Body of pancreas (tissue), 4 donors: ENCODE results near the gene PTH1R. TPM values are rescaled to one million over a fixed set of nuclear protein-coding genes. Genes with fewer than 3 reads are reported as not detected.
A peak's percentile ranks its signal among the peaks of the same experiment; 100 is the strongest.

Experiments used
- ATAC-seq: fragments of 150-250 bp; one replicate; pipeline ENCODE4 v1.9.1; 2016
- DNase-seq, 4 donors: peaks; one replicate each; pipeline ENCODE4 v3.0.0-alpha.2; 2019
- H3K27ac ChIP-seq, 4 donors: fragments of 200-600 bp; sonication (generic); 1 replicate in 3 of 4; 2 replicates in 1 of 4; pipeline versions ENCODE4 v1.5.1 to v1.6.1; 2016 to 2019; ENCODE audit warnings: mild to moderate bottlenecking in 1 of 4, mixed read lengths in 1 of 4, moderate library complexity in 1 of 4
- H3K27me3 ChIP-seq, 2 donors: fragments of 200-600 bp; sonication (generic); one replicate each; pipeline ENCODE4 v1.6.0; 2016; ENCODE audit warnings: mild to moderate bottlenecking in 1 of 2
- H3K36me3 ChIP-seq, 2 donors: fragments of 200-600 bp; sonication (generic); replicated peaks in 1 of 2; 2 replicates each; pipeline ENCODE4 v1.5.1; 2016; ENCODE audit warnings: low read depth in 2 of 2; ENCODE audit not compliant: insufficient read depth in 1 of 2
- H3K4me1 ChIP-seq: fragments of 200-600 bp; sonication (generic); one replicate; pipeline ENCODE4 v1.6.0; 2016
- H3K4me3 ChIP-seq, 2 donors: fragments of 200-600 bp; sonication (generic); 1 replicate in 1 of 2; 2 replicates in 1 of 2; pipeline ENCODE4 v1.5.1; 2016 to 2019
- H3K9me3 ChIP-seq, 3 donors: fragments of 200-600 bp; sonication (generic); 1 replicate in 2 of 3; 2 replicates in 1 of 3; pipeline ENCODE4 v1.5.1; 2016
- POLR2A ChIP-seq, 3 donors: fragments of 450-650 bp; IDR thresholded peaks; one replicate each; pipeline ENCODE4 v1.6.1; 2016; ENCODE audit warnings: antibody characterized with exemption in 3 of 3, mild to moderate bottlenecking in 2 of 3
- WGBS, 2 donors: methylation state at CpG; one replicate each; pipeline ENCODE4 v1.1.5; 2017; 5-methylcytosine and 5-hydroxymethylcytosine counted together
- intact Hi-C: fragments of 100-400 bp; cut with DNase I; formaldehyde crosslinking; loops from one replicate; pipeline ENCODE4 v1.15.1; 2023
- total RNA-seq, 2 donors: library from RNA; depleted of rRNA; stranded (reverse); fragments of >200 nt; gene quantifications; one replicate each; pipeline ENCODE4 v1.1.0, GENCODE V29; 2016
- TF ChIP-seq, protein P1 (sequence below), 7 experiments: fragments of 450-650 bp in 4 of 7; fragments of 200-600 bp in 3 of 7; sonication (generic) in 3 of 7; IDR thresholded peaks; one replicate each; pipeline ENCODE4 v1.5.1; 2016 to 2019; ENCODE audit warnings: antibody characterized with exemption in 7 of 7

PTH1R gene
- total RNA-seq, 2 donors from 2014 or later, result 1.8 to 8.2 TPM

- H3K27me3 ChIP-seq, result no peaks in the 10 kb centered on the region
- TF ChIP-seq, protein P1, sequence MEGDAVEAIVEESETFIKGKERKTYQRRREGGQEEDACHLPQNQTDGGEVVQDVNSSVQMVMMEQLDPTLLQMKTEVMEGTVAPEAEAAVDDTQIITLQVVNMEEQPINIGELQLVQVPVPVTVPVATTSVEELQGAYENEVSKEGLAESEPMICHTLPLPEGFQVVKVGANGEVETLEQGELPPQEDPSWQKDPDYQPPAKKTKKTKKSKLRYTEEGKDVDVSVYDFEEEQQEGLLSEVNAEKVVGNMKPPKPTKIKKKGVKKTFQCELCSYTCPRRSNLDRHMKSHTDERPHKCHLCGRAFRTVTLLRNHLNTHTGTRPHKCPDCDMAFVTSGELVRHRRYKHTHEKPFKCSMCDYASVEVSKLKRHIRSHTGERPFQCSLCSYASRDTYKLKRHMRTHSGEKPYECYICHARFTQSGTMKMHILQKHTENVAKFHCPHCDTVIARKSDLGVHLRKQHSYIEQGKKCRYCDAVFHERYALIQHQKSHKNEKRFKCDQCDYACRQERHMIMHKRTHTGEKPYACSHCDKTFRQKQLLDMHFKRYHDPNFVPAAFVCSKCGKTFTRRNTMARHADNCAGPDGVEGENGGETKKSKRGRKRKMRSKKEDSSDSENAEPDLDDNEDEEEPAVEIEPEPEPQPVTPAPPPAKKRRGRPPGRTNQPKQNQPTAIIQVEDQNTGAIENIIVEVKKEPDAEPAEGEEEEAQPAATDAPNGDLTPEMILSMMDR (IDR thresholded peaks at IDR 0.05), result no peak
- no peak for TF ChIP-seq POLR2A (IDR thresholded peaks at IDR 0.05)
- no peak for DNase-seq
- WGBS, 2 donors, result 93 to 95% methylated on average over 49 to 59 of the region's 65 CpGs
- intact Hi-C loops, result no loop called here
- H3K4me1 ChIP-seq, result peaks cover 6% of the 10 kb centered on the region
- H3K27ac ChIP-seq, result no peak overlapping the region
- ATAC-seq, result no peak
- H3K4me3 ChIP-seq, result no peak overlapping the region
- H3K36me3 ChIP-seq, result no peaks in the 10 kb centered on the region
- H3K9me3 ChIP-seq, result no peaks in the 10 kb centered on the region
Measured at GRCh38 chr3:46833346-46834300, 43.9 kb upstream of the PTH1R start.

GRCh38 chr3:46835054-46835453 is 42.5 kb upstream of the PTH1R start:
- intact Hi-C loops, result no loop called here
- Histone ChIP-seq H3K4me3 (no peak overlapping the region), H3K4me1 (peaks cover 6% of the 10 kb centered on the region), H3K27me3 (no peaks in the 10 kb centered on the region), H3K27ac (no peak overlapping the region), H3K36me3 (no peaks in the 10 kb centered on the region), H3K9me3 (no peaks in the 10 kb centered on the region)
- ATAC-seq (peak; percentile 70), DNase-seq (peak; percentile 35 to 68 (median 44))
- TF ChIP-seq POLR2A (IDR thresholded peaks at IDR 0.05), result peak in 1 of 3 donors; percentile 7
- TF ChIP-seq, protein P1 (IDR thresholded peaks at IDR 0.05), result no peak
- 52 to 61% methylated on average over 12 of the region's 12 CpGs for WGBS, 2 donors

GRCh38 chr3:46835491-46835890 is 42.0 kb upstream of the PTH1R start:
- Histone ChIP-seq H3K27ac (no peak overlapping the region), H3K27me3 (no peaks in the 10 kb centered on the region), H3K36me3 (no peaks in the 10 kb centered on the region), H3K4me1 (peaks cover 6% of the 10 kb centered on the region), H3K4me3 (no peak overlapping the region), H3K9me3 (no peaks in the 10 kb centered on the region)
- ATAC-seq (peak; percentile 27), DNase-seq (no peak)
- intact Hi-C loops, result no loop called here
- TF ChIP-seq, protein P1 (IDR thresholded peaks at IDR 0.05), result no peak
- TF ChIP-seq POLR2A (IDR thresholded peaks at IDR 0.05), result no peak
- WGBS, 2 donors, result 83 to 90% methylated on average over 4 of the region's 4 CpGs

GRCh38 chr3:46838301-46838700 is 39.2 kb upstream of the PTH1R start:
- Histone ChIP-seq H3K27me3 (no peaks in the 10 kb centered on the region), H3K4me3 (no peak overlapping the region), H3K4me1 (peaks cover 6% of the 10 kb centered on the region), H3K9me3 (peaks cover 0 to 11% (median 0%) of the 10 kb centered on the region in 3 donors), H3K27ac (no peak overlapping the region), H3K36me3 (no peaks in the 10 kb centered on the region)
- DNase-seq (no peak), ATAC-seq (no peak)
- intact Hi-C loops, result no loop called here
- no peak for TF ChIP-seq POLR2A (IDR thresholded peaks at IDR 0.05)
- 65 to 68% methylated on average over 2 of the region's 2 CpGs for WGBS, 2 donors

DNA sequence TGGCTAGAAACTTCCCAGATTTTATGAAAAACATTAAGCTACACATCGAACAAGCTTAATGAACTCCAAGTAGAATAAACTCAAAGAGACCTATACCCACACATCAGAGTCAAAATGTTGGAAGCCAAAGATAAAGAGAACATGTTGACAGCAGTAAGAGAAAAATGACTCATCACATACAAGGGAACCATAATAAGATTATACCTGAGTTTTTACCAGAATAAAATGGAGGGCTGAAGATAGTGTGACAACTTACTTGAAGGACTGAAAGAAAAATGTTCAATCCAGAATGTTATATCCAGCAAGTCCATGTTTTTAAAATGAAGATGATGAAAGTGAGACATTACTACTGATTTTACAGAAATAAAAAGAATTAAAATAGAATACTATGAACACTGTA is 37.0 kb upstream of the PTH1R start:
- intact Hi-C loops, result no loop called here
- no peak for DNase-seq
- WGBS, 2 donors, result 95 to 96% methylated on average over 1 of the region's 1 CpG

More for the DNA sequence above, 37.0 kb upstream of the PTH1R start:
- Histone ChIP-seq H3K9me3 (peaks cover 0 to 11% (median 0%) of the 10 kb centered on the region in 3 donors), H3K27me3 (no peaks in the 10 kb centered on the region), H3K36me3 (no peaks in the 10 kb centered on the region), H3K4me1 (peaks cover 8% of the 10 kb centered on the region), H3K27ac (no peak overlapping the region), H3K4me3 (no peak overlapping the region)
- no peak for ATAC-seq
- TF ChIP-seq, protein P1 (IDR thresholded peaks at IDR 0.05), result no peak
- no peak for TF ChIP-seq POLR2A (IDR thresholded peaks at IDR 0.05)
